Thyroid gland (tissue), 4 donors: ENCODE data around the gene WIPF2.

Experiments
- CTCF ChIP-seq, 6 experiments: fragments of 200-600 bp in 3 of 6; fragments of 450-650 bp in 3 of 6; sonication (generic) in 3 of 6; IDR thresholded peaks; one replicate each; pipeline ENCODE4 v1.5.1; 2016 to 2019; ENCODE audit warnings: antibody characterized with exemption in 6 of 6, mild to moderate bottlenecking in 2 of 6, inconsistent platforms in 1 of 6, moderate library complexity in 1 of 6
- POLR2A ChIP-seq, 2 donors: fragments of 450-650 bp; IDR thresholded peaks; one replicate each; pipeline ENCODE4 v1.6.1; 2017; ENCODE audit warnings: antibody characterized with exemption in 2 of 2, mild to moderate bottlenecking in 2 of 2, moderate library complexity in 1 of 2

DNA sequence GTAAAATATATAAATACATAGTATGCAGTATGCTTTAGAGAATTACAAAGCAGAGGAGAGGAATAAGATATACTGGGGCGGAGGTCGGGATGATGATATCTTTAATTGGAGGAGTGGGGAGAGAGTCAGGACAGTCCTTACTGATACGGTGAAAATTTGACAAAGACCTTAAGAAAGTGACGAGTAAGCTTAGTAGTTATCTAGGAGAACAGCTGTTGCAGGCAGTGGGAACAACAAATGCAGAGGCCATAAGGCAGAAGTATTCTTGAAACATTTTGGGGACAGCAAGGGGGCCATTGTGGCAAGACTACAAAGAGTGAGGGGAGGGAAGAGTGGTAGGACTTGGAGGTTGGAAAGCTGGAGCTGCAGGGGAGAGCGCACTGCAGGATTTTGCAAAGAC lies 46.2 kb downstream of the WIPF2 start:
- no peak for TF ChIP-seq POLR2A (IDR thresholded peaks at IDR 0.05)
- no peak for TF ChIP-seq CTCF (IDR thresholded peaks at IDR 0.05)
